Measurements from ENCODE around the gene TUBB6.

The TUBB6 gene

GRCh38 chr18:12307701-12308385 is at the start of gene TUBB6:
Gene TUBB6, plus strand, starts transcription at chr18:12308241. Its CDS starts 52 bp downstream, at chr18:12308293.
- Mint-ChIP-seq H3K4me3 (peak within 1 kb of the TSS; percentile 77), H3K27ac (peak within 1 kb of the TSS; percentile 91), H3K4me1 (ENCODE audit: low read depth) (peaks cover 42% of the 10 kb centered on the region), H3K36me3 (ENCODE audit: low read depth) (peaks cover 40% of the 10 kb centered on the region), H3K9me3 (no peaks in the 10 kb centered on the region), H3K27me3 (peaks cover 24% of the 10 kb centered on the region)
- intact Hi-C loops (cut with micrococcal nuclease) = loop anchor here (2.0 to 5.0 kb wide), 3 partner anchors 69 to 457 kb away; partner anchors contain the start of genes AFG3L2, CHMP1B and IMPA2

GRCh38 chr18:12258719-12259705 is 49.0 kb upstream of the TUBB6 start:
- peaks cover 27% of the 10 kb centered on the region for H3K4me1 Mint-ChIP-seq (ENCODE audit: low read depth)
- no peak overlapping the region for H3K4me3 Mint-ChIP-seq
- peaks cover 50% of the 10 kb centered on the region for H3K27me3 Mint-ChIP-seq
- H3K27ac Mint-ChIP-seq = no peak overlapping the region
- intact Hi-C loops (cut with micrococcal nuclease) = no loop called here
- no peaks in the 10 kb centered on the region for H3K36me3 Mint-ChIP-seq (ENCODE audit: low read depth)
- no peaks in the 10 kb centered on the region for H3K9me3 Mint-ChIP-seq

- Mint-ChIP-seq H3K4me1 (ENCODE audit: low read depth) (peaks cover 5% of the 10 kb centered on the region), H3K4me3 (no peak overlapping the region), H3K27ac (no peak overlapping the region), H3K27me3 (peaks cover 30% of the 10 kb centered on the region), H3K9me3 (no peaks in the 10 kb centered on the region), H3K36me3 (ENCODE audit: low read depth) (no peaks in the 10 kb centered on the region)
- intact Hi-C loops (cut with micrococcal nuclease) = no loop called here
These were observed 45.3 kb upstream of the TUBB6 start for GRCh38 chr18:12262748-12263147.

- Mint-ChIP-seq H3K36me3 (ENCODE audit: low read depth) (no peaks in the 10 kb centered on the region), H3K4me1 (ENCODE audit: low read depth) (no peaks in the 10 kb centered on the region), H3K4me3 (no peak overlapping the region), H3K27ac (no peak overlapping the region), H3K9me3 (no peaks in the 10 kb centered on the region), H3K27me3 (peaks cover 18% of the 10 kb centered on the region)
- intact Hi-C loops (cut with micrococcal nuclease) = no loop called here
These were observed 43.2 kb upstream of the TUBB6 start for GRCh38 chr18:12264864-12265263.

GRCh38 chr18:12271376-12272235 is 36.4 kb upstream of the TUBB6 start:
- Mint-ChIP-seq H3K36me3 (ENCODE audit: low read depth) (no peaks in the 10 kb centered on the region), H3K9me3 (no peaks in the 10 kb centered on the region), H3K4me1 (ENCODE audit: low read depth) (peaks cover 6% of the 10 kb centered on the region), H3K4me3 (peak overlapping the region; percentile 72), H3K27me3 (peaks cover 23% of the 10 kb centered on the region), H3K27ac (no peak overlapping the region)
- intact Hi-C loops (cut with micrococcal nuclease) = no loop called here

- H3K27ac Mint-ChIP-seq = no peak overlapping the region
- no peak overlapping the region for H3K4me3 Mint-ChIP-seq
- H3K4me1 Mint-ChIP-seq (ENCODE audit: low read depth) = peaks cover 6% of the 10 kb centered on the region
- no peaks in the 10 kb centered on the region for H3K9me3 Mint-ChIP-seq
- intact Hi-C loops (cut with micrococcal nuclease) = no loop called here
- no peaks in the 10 kb centered on the region for H3K36me3 Mint-ChIP-seq (ENCODE audit: low read depth)
- peaks cover 24% of the 10 kb centered on the region for H3K27me3 Mint-ChIP-seq
These were observed 33.2 kb upstream of the TUBB6 start for GRCh38 chr18:12274793-12275192.

- Mint-ChIP-seq H3K4me3 (no peak overlapping the region), H3K27me3 (peaks cover 16% of the 10 kb centered on the region), H3K36me3 (ENCODE audit: low read depth) (no peaks in the 10 kb centered on the region), H3K4me1 (ENCODE audit: low read depth) (no peaks in the 10 kb centered on the region), H3K27ac (no peak overlapping the region), H3K9me3 (no peaks in the 10 kb centered on the region)
- intact Hi-C loops (cut with micrococcal nuclease) = no loop called here
These were observed 31.1 kb upstream of the TUBB6 start for GRCh38 chr18:12276736-12277554.

- H3K27me3 Mint-ChIP-seq = peaks cover 20% of the 10 kb centered on the region
- no peaks in the 10 kb centered on the region for H3K36me3 Mint-ChIP-seq (ENCODE audit: low read depth)
- no peak overlapping the region for H3K27ac Mint-ChIP-seq
- H3K4me1 Mint-ChIP-seq (ENCODE audit: low read depth) = no peaks in the 10 kb centered on the region
- H3K9me3 Mint-ChIP-seq = no peaks in the 10 kb centered on the region
- no peak overlapping the region for H3K4me3 Mint-ChIP-seq
- intact Hi-C loops (cut with micrococcal nuclease) = no loop called here
These were observed 29.8 kb upstream of the TUBB6 start for GRCh38 chr18:12278215-12278671.

- Mint-ChIP-seq H3K4me3 (no peak overlapping the region), H3K9me3 (no peaks in the 10 kb centered on the region), H3K4me1 (ENCODE audit: low read depth) (no peaks in the 10 kb centered on the region), H3K27me3 (peaks cover 21% of the 10 kb centered on the region), H3K36me3 (ENCODE audit: low read depth) (no peaks in the 10 kb centered on the region), H3K27ac (no peak overlapping the region)
- intact Hi-C loops (cut with micrococcal nuclease) = no loop called here
These were observed 29.0 kb upstream of the TUBB6 start for GRCh38 chr18:12278741-12279682.

- Mint-ChIP-seq H3K9me3 (no peaks in the 10 kb centered on the region), H3K36me3 (ENCODE audit: low read depth) (no peaks in the 10 kb centered on the region), H3K27ac (no peak overlapping the region), H3K4me3 (no peak overlapping the region), H3K4me1 (ENCODE audit: low read depth) (no peaks in the 10 kb centered on the region), H3K27me3 (peaks cover 27% of the 10 kb centered on the region)
- intact Hi-C loops (cut with micrococcal nuclease) = no loop called here
These were observed 28.1 kb upstream of the TUBB6 start for GRCh38 chr18:12279781-12280531.

GRCh38 chr18:12281861-12282260 is 26.2 kb upstream of the TUBB6 start:
- peaks cover 40% of the 10 kb centered on the region for H3K27me3 Mint-ChIP-seq
- no peaks in the 10 kb centered on the region for H3K4me1 Mint-ChIP-seq (ENCODE audit: low read depth)
- no peak overlapping the region for H3K27ac Mint-ChIP-seq
- intact Hi-C loops (cut with micrococcal nuclease) = no loop called here
- H3K9me3 Mint-ChIP-seq = no peaks in the 10 kb centered on the region
- H3K36me3 Mint-ChIP-seq (ENCODE audit: low read depth) = no peaks in the 10 kb centered on the region
- no peak overlapping the region for H3K4me3 Mint-ChIP-seq
